ENCODE results near the gene MAB21L3. TPM values are rescaled to one million over a fixed set of nuclear protein-coding genes. Genes with fewer than 3 reads are reported as not detected.
A peak's percentile ranks its signal among the peaks of the same experiment; 100 is the strongest.

The MAB21L3 gene
- total RNA-seq, 1 donor from 2014 or later, result 0.20 TPM

GRCh38 chr1:116159611-116160010, 48.4 kb downstream of the MAB21L3 start:
- TF ChIP-seq, protein P1, sequence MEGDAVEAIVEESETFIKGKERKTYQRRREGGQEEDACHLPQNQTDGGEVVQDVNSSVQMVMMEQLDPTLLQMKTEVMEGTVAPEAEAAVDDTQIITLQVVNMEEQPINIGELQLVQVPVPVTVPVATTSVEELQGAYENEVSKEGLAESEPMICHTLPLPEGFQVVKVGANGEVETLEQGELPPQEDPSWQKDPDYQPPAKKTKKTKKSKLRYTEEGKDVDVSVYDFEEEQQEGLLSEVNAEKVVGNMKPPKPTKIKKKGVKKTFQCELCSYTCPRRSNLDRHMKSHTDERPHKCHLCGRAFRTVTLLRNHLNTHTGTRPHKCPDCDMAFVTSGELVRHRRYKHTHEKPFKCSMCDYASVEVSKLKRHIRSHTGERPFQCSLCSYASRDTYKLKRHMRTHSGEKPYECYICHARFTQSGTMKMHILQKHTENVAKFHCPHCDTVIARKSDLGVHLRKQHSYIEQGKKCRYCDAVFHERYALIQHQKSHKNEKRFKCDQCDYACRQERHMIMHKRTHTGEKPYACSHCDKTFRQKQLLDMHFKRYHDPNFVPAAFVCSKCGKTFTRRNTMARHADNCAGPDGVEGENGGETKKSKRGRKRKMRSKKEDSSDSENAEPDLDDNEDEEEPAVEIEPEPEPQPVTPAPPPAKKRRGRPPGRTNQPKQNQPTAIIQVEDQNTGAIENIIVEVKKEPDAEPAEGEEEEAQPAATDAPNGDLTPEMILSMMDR (IDR thresholded peaks at IDR 0.05), result no peak
- H3K36me3 Mint-ChIP-seq (ENCODE audit: low read depth), result peaks cover 1% of the 10 kb centered on the region
- no peak overlapping the region for H3K4me3 Mint-ChIP-seq (ENCODE audit: unreplicated experiment)
- peaks cover 2% of the 10 kb centered on the region for H3K27me3 Mint-ChIP-seq (ENCODE audit: low read depth)
- no peaks in the 10 kb centered on the region for H3K4me1 Mint-ChIP-seq (ENCODE audit: low read depth)
- no peak overlapping the region for H3K27ac Mint-ChIP-seq (ENCODE audit: unreplicated experiment)
- peaks cover 16% of the 10 kb centered on the region for H3K9me3 Mint-ChIP-seq (ENCODE audit: low read depth)
- no peak for DNase-seq (ENCODE audit: low spot score)

DNA sequence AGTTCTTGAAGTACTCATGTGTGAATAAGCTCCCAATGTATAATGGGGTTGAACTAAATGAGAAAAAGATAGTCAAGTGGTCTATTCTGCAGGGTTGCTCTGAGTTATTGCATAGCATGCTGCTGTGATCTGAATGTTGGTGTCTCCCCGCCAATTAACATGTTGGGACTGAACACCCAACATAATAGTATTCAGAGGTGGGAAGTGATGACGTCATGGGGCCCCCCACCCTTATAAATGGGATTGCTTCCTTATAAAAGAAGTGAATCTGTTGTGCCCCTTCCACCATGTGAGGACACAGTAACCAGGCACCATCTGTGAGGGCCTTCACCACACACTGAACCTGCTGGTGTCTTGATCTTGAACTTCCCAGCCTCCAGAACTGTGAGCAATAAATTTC, 50.2 kb downstream of the MAB21L3 start:
- no peaks in the 10 kb centered on the region for H3K4me1 Mint-ChIP-seq (ENCODE audit: low read depth)
- DNase-seq (ENCODE audit: low spot score), result no peak
- H3K36me3 Mint-ChIP-seq (ENCODE audit: low read depth), result peaks cover 1% of the 10 kb centered on the region
- H3K9me3 Mint-ChIP-seq (ENCODE audit: low read depth), result peaks cover 16% of the 10 kb centered on the region
- no peak overlapping the region for H3K4me3 Mint-ChIP-seq (ENCODE audit: unreplicated experiment)
- H3K27me3 Mint-ChIP-seq (ENCODE audit: low read depth), result no peaks in the 10 kb centered on the region
- H3K27ac Mint-ChIP-seq (ENCODE audit: unreplicated experiment), result no peak overlapping the region
- TF ChIP-seq, protein P1 (IDR thresholded peaks at IDR 0.05), result no peak

- DNase-seq (ENCODE audit: low spot score), result no peak
Measured at GRCh38 chr1:116161877-116162390, 50.7 kb downstream of the MAB21L3 start.

DNA sequence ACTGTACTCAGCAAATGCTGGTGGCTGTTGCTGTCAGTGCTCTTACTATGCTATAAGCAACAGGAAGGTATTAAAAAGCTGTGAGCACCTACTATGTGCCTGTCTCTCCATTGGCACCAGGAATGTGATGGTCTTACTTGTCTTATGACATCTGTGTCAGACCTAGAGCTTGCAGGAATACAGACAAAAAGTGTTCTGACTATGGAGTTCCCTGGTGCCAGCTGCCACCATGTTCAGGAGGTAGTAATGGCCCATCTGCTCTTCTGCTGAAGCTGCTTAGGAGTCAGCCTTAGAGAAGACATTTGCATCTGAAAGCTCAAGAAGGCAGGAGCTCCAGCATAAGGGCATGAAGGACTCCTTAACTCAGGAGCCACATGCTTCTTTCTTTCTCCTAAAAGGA, 52.3 kb downstream of the MAB21L3 start:
- peaks cover 3% of the 10 kb centered on the region for H3K27me3 Mint-ChIP-seq (ENCODE audit: low read depth)
- DNase-seq (ENCODE audit: low spot score), result no peak
- TF ChIP-seq, protein P1 (IDR thresholded peaks at IDR 0.05), result no peak
- H3K9me3 Mint-ChIP-seq (ENCODE audit: low read depth), result peaks cover 5% of the 10 kb centered on the region
- no peak overlapping the region for H3K4me3 Mint-ChIP-seq (ENCODE audit: unreplicated experiment)
- H3K4me1 Mint-ChIP-seq (ENCODE audit: low read depth), result peaks cover 5% of the 10 kb centered on the region
- H3K36me3 Mint-ChIP-seq (ENCODE audit: low read depth), result no peaks in the 10 kb centered on the region
- H3K27ac Mint-ChIP-seq (ENCODE audit: unreplicated experiment), result no peak overlapping the region

More at GRCh38 chr1:116161877-116162390, 50.7 kb downstream of the MAB21L3 start:
- no peak overlapping the region for H3K27ac Mint-ChIP-seq (ENCODE audit: unreplicated experiment)
- H3K9me3 Mint-ChIP-seq (ENCODE audit: low read depth), result peaks cover 11% of the 10 kb centered on the region
- TF ChIP-seq, protein P1 (IDR thresholded peaks at IDR 0.05), result no peak
- H3K27me3 Mint-ChIP-seq (ENCODE audit: low read depth), result no peaks in the 10 kb centered on the region
- H3K4me3 Mint-ChIP-seq (ENCODE audit: unreplicated experiment), result no peak overlapping the region
- peaks cover 1% of the 10 kb centered on the region for H3K36me3 Mint-ChIP-seq (ENCODE audit: low read depth)
- no peaks in the 10 kb centered on the region for H3K4me1 Mint-ChIP-seq (ENCODE audit: low read depth)

GRCh38 chr1:116164150-116164549, 53.0 kb downstream of the MAB21L3 start:
- H3K4me1 Mint-ChIP-seq (ENCODE audit: low read depth), result peaks cover 8% of the 10 kb centered on the region
- peak overlapping the region; percentile 49 for H3K4me3 Mint-ChIP-seq (ENCODE audit: unreplicated experiment)
- H3K36me3 Mint-ChIP-seq (ENCODE audit: low read depth), result no peaks in the 10 kb centered on the region
- H3K27me3 Mint-ChIP-seq (ENCODE audit: low read depth), result peaks cover 8% of the 10 kb centered on the region
- H3K27ac Mint-ChIP-seq (ENCODE audit: unreplicated experiment), result no peak overlapping the region
- TF ChIP-seq, protein P1 (IDR thresholded peaks at IDR 0.05), result no peak
- DNase-seq (ENCODE audit: low spot score), result no peak
- H3K9me3 Mint-ChIP-seq (ENCODE audit: low read depth), result peaks cover 4% of the 10 kb centered on the region
